Left ventricle myocardium inferior (tissue), 1 donor: Measurements from ENCODE around the gene TRMT1L. TPM values are rescaled to one million over a fixed set of nuclear protein-coding genes. Genes with fewer than 3 reads are reported as not detected.

Experiments
- DNase-seq: peaks from one replicate; pipeline ENCODE4 v3.0.0-alpha.2; 2020
- H3K27ac ChIP-seq: fragments of 200-600 bp; replicated peaks from 2 replicates; pipeline ENCODE4 v1.8.0; 2021
- H3K27me3 ChIP-seq: fragments of 200-600 bp; 2 replicates; pipeline ENCODE4 v1.8.0; 2021; ENCODE audit warnings: low read depth
- H3K36me3 ChIP-seq: fragments of 200-600 bp; 2 replicates; pipeline ENCODE4 v1.8.0; 2021
- H3K4me1 ChIP-seq: fragments of 200-600 bp; 2 replicates; pipeline ENCODE4 v1.8.0; 2021
- H3K4me3 ChIP-seq: fragments of 200-600 bp; 2 replicates; pipeline ENCODE4 v1.8.0; 2021; ENCODE audit warnings: mild to moderate bottlenecking, moderate library complexity
- H3K9me3 ChIP-seq: fragments of 200-600 bp; replicated peaks from 2 replicates; pipeline ENCODE4 v1.8.0; 2021
- CTCF ChIP-seq: fragments of 200-600 bp; IDR thresholded peaks from 2 replicates; pipeline ENCODE4 v1.8.0; 2021; ENCODE audit warnings: antibody characterized with exemption, mild to moderate bottlenecking, borderline replicate concordance
- intact Hi-C: fragments of 100-400 bp; cut with micrococcal nuclease; formaldehyde crosslinking; loops from one replicate; pipeline ENCODE4 v1.11.0; 2022
- total RNA-seq: library from RNA; stranded (reverse); fragmentation: NEBNext Ultra II Directional; extraction: Animal tissue kit (Norgen Biotek cat#: 25700); gene quantifications from one replicate; pipeline ENCODE4 v1.2.1, GENCODE V29; 2021
- donor health status: DM: no; HTN: yes; CAD: no; lungs with severe emphysema.

The TRMT1L gene
- total RNA-seq, 1 donor from 2014 or later = 26.1 TPM

- no peak overlapping the region for H3K27ac ChIP-seq
- no peaks in the 10 kb centered on the region for H3K4me1 ChIP-seq
- DNase-seq = no peak
- H3K36me3 ChIP-seq = peaks cover 4% of the 10 kb centered on the region
- H3K27me3 ChIP-seq = no peaks in the 10 kb centered on the region
- peaks cover 38% of the 10 kb centered on the region for H3K9me3 ChIP-seq
- H3K4me3 ChIP-seq = no peak overlapping the region
- TF ChIP-seq CTCF = no peak
- intact Hi-C loops = no loop called here
These were observed 44.9 kb downstream of the TRMT1L start for GRCh38 chr1:185111873-185112272.

GRCh38 chr1:185110145-185110544 is 46.6 kb downstream of the TRMT1L start:
- TF ChIP-seq CTCF = no peak
- no peak overlapping the region for H3K4me3 ChIP-seq
- H3K36me3 ChIP-seq = no peaks in the 10 kb centered on the region
- no peak for DNase-seq
- H3K27ac ChIP-seq = no peak overlapping the region
- H3K9me3 ChIP-seq = peaks cover 38% of the 10 kb centered on the region
- no peaks in the 10 kb centered on the region for H3K27me3 ChIP-seq
- H3K4me1 ChIP-seq = no peaks in the 10 kb centered on the region
- intact Hi-C loops = no loop called here

DNA sequence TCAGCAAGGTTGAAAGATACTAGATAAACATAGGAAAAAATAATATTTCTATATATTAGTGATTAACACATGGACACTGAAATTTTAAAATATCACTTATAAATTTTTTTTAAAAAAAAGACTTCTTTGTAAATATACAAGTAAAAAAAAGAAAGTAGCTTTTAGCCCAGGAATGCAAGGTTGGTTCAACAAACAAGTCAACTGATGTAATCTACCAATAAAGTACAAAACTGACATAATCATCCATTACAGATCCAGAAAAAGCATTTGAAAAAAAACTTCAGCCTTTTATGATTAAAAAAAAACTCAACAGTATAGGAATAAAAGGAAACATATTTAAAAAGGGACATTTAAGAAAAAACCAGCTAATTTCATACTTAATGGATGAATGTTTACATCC is 48.4 kb downstream of the TRMT1L start:
- no peaks in the 10 kb centered on the region for H3K27me3 ChIP-seq
- intact Hi-C loops = no loop called here
- H3K27ac ChIP-seq = no peak overlapping the region
- no peak for DNase-seq
- H3K36me3 ChIP-seq = peaks cover 11% of the 10 kb centered on the region
- no peaks in the 10 kb centered on the region for H3K4me1 ChIP-seq
- no peak overlapping the region for H3K4me3 ChIP-seq
- H3K9me3 ChIP-seq = peaks cover 38% of the 10 kb centered on the region
- no peak for TF ChIP-seq CTCF

DNA sequence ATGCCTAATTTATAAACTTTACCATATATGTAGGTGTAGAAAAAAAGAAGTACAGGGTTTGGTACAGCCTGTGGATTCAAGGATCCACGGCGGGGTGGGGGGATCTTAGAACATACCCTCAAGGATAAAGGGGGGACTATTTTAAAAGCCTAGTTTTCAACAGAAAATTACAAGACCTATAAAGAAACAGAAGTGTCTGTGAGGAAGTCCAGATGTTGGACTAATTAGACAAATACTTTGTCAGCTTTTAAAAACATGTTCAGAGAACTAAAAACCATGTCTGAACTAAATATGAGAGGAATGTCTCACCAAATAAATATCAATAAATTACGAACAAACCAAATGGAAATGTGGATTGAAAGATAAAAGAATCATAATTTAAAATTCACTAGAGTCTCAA is 51.6 kb downstream of the TRMT1L start:
- no peak overlapping the region for H3K27ac ChIP-seq
- no peaks in the 10 kb centered on the region for H3K4me1 ChIP-seq
- intact Hi-C loops = no loop called here
- TF ChIP-seq CTCF = no peak
- no peaks in the 10 kb centered on the region for H3K27me3 ChIP-seq
- peaks cover 19% of the 10 kb centered on the region for H3K36me3 ChIP-seq
- H3K9me3 ChIP-seq = peaks cover 32% of the 10 kb centered on the region
- no peak overlapping the region for H3K4me3 ChIP-seq
- no peak for DNase-seq

- H3K4me3 ChIP-seq = no peak overlapping the region
- H3K27ac ChIP-seq = no peak overlapping the region
- no peak for DNase-seq
- H3K4me1 ChIP-seq = no peaks in the 10 kb centered on the region
- H3K36me3 ChIP-seq = peaks cover 28% of the 10 kb centered on the region
- TF ChIP-seq CTCF = no peak
- intact Hi-C loops = no loop called here
- peaks cover 22% of the 10 kb centered on the region for H3K9me3 ChIP-seq
- H3K27me3 ChIP-seq = no peaks in the 10 kb centered on the region
These were observed 52.7 kb downstream of the TRMT1L start for GRCh38 chr1:185104083-185104482.

- no peak for TF ChIP-seq CTCF
- Histone ChIP-seq H3K27me3 (no peaks in the 10 kb centered on the region), H3K4me1 (no peaks in the 10 kb centered on the region), H3K4me3 (no peak overlapping the region), H3K9me3 (no peaks in the 10 kb centered on the region), H3K27ac (no peak overlapping the region), H3K36me3 (peaks cover 66% of the 10 kb centered on the region)
- DNase-seq = no peak
- intact Hi-C loops = no loop called here
These were observed 60.2 kb downstream of the TRMT1L start for GRCh38 chr1:185096531-185096930.
